GM12874 (cell line): ENCODE data around the gene CKLF.

Experiments used
- TF ChIP-seq, protein P1 (sequence below): IDR thresholded peaks from 2 replicates; pipeline ENCODE4 v1.5.1; 2011; ENCODE audit warnings: low read depth, mild to moderate bottlenecking, control low read depth, low read length, moderate library complexity; ENCODE audit not compliant: insufficient read depth

The CKLF gene

DNA sequence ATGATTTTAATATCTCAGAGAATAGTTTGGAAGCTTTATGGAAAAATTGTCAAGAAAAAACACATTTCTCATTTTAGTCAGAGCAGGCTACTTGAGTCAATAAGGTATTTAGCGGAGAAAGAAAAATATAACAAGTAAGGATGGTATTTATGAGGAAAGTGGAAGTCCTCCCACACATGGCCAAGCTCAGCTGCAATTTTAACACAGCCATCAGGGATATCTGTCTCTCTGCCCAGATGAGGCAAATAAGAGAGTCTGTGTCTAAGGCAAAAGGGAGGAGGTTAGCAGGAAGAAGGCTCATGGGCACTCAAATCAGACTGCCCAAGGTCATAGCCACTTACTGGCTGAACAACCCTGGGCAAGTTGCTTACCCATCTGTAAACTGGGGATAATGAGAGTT is 21.7 kb downstream of the CKLF start:
- TF ChIP-seq, protein P1, sequence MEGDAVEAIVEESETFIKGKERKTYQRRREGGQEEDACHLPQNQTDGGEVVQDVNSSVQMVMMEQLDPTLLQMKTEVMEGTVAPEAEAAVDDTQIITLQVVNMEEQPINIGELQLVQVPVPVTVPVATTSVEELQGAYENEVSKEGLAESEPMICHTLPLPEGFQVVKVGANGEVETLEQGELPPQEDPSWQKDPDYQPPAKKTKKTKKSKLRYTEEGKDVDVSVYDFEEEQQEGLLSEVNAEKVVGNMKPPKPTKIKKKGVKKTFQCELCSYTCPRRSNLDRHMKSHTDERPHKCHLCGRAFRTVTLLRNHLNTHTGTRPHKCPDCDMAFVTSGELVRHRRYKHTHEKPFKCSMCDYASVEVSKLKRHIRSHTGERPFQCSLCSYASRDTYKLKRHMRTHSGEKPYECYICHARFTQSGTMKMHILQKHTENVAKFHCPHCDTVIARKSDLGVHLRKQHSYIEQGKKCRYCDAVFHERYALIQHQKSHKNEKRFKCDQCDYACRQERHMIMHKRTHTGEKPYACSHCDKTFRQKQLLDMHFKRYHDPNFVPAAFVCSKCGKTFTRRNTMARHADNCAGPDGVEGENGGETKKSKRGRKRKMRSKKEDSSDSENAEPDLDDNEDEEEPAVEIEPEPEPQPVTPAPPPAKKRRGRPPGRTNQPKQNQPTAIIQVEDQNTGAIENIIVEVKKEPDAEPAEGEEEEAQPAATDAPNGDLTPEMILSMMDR = no peak

GRCh38 chr16:66574531-66574930 is 22.2 kb downstream of the CKLF start:
- TF ChIP-seq, protein P1 = no peak

DNA sequence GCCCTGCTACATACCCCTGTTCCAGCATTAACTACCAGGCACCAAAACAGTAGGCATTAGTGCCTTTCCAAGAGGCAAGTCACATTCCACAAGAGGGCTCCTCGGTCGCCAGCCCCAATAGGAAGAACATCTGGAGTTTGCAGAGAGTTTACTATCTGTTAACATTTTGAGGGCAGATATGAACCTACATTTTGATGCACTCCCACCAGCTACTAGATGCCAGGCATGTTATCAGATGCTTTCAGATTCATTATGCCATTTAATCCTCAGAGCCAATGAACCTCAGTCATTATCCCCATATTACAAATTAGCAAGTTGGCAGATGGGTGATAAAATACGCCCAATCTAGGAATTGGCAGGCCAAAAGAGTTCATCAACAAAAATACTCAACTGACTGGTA is 22.7 kb downstream of the CKLF start:
- TF ChIP-seq, protein P1 = no peak

DNA sequence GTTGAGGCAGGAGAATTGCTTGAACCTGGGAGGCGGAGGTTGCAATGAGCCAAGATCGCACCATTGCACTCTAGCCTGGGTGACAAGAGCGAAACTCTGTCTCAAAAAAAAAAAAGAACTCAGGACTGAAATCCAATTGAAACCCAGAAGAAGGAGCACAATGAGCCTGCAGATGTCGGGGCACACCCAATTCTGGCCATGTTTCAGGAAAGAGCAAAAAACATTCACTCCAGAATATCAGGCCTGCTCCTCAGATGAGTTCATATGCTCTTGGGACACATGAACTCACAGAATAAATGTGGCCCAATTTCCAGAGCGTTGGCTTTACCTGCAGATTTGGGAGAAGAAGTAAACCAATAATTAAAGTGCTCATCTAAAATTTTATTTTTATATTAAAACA is 23.9 kb downstream of the CKLF start:
- TF ChIP-seq, protein P1 = no peak

- TF ChIP-seq, protein P1 = no peak
Observed at GRCh38 chr16:66578651-66579531, 26.5 kb downstream of the CKLF start, which contains the start of gene CMTM2. Gene CMTM2, plus strand, starts transcription at chr16:66579463. Its CDS starts 145 bp downstream, at chr16:66579608.

- TF ChIP-seq, protein P1 = no peak
Observed at GRCh38 chr16:66580605-66581209, 28.3 kb downstream of the CKLF start.

- TF ChIP-seq, protein P1 = no peak
Observed at GRCh38 chr16:66581246-66581952, 29.0 kb downstream of the CKLF start.
